Neural progenitor cell (in vitro differentiated cells): ENCODE data around the gene GADD45B. TPM values are rescaled to one million over a fixed set of nuclear protein-coding genes. Genes with fewer than 3 reads are reported as not detected.
"Not testable (repeated sequence)": the region's sequence is repeated elsewhere in the genome, so short reads cannot be mapped to it uniquely, and the experiment has no call there.

ENCODE experiments used
- DNase-seq: peaks from one replicate; pipeline ENCODE4 v3.0.0-alpha.2; 2016; ENCODE audit warnings: low spot score
- H2AFZ ChIP-seq: fragments of 200-600 bp; sonication (generic); replicated peaks from 2 replicates; pipeline ENCODE4 v1.6.1; 2016; ENCODE audit warnings: antibody characterized with exemption
- H3F3A ChIP-seq: fragments of 200-600 bp; sonication (generic); 2 replicates; pipeline ENCODE4 v1.6.1; 2016; ENCODE audit warnings: antibody characterized with exemption, low read depth
- H3K27ac ChIP-seq: fragments of 200-600 bp; sonication (generic); 2 replicates; pipeline ENCODE4 v1.5.1; 2016; ENCODE audit warnings: mild to moderate bottlenecking
- H3K27me3 ChIP-seq: fragments of 200-600 bp; sonication (generic); 2 replicates; pipeline ENCODE4 v1.6.1; 2016; ENCODE audit warnings: mild to moderate bottlenecking, moderate library complexity
- H3K36me3 ChIP-seq: fragments of 200-600 bp; sonication (generic); 2 replicates; pipeline ENCODE4 v1.5.1; 2016
- H3K4me1 ChIP-seq: fragments of 200-600 bp; sonication (generic); 2 replicates; pipeline ENCODE4 v1.6.1; 2016; ENCODE audit warnings: mixed run types
- H3K4me2 ChIP-seq: fragments of 200-600 bp; sonication (generic); 2 replicates; pipeline ENCODE4 v1.6.1; 2016
- H3K4me3 ChIP-seq: fragments of 200-600 bp; sonication (generic); 2 replicates; pipeline ENCODE4 v1.5.1; 2016
- H3K79me2 ChIP-seq: fragments of 200-600 bp; sonication (generic); 2 replicates; pipeline ENCODE4 v1.6.1; 2016; ENCODE audit warnings: low read depth
- H3K9ac ChIP-seq: fragments of 200-600 bp; sonication (generic); 2 replicates; pipeline ENCODE4 v1.6.1; 2016
- H3K9me3 ChIP-seq: fragments of 200-600 bp; sonication (generic); 2 replicates; pipeline ENCODE4 v1.5.1; 2016; ENCODE audit warnings: low read depth
- H4K20me1 ChIP-seq: fragments of 200-600 bp; sonication (generic); 2 replicates; pipeline ENCODE4 v1.6.1; 2016; ENCODE audit warnings: low read depth
- H3K27ac Mint-ChIP-seq: 3 replicates; pipeline ENCODE4 v1.8.0; 2021; ENCODE audit warnings: mixed read lengths
- H3K27me3 Mint-ChIP-seq: 2 replicates; pipeline ENCODE4 v1.8.0; 2022; ENCODE audit warnings: low read depth, mild to moderate bottlenecking, inconsistent platforms, moderate library complexity, mixed read lengths; ENCODE audit not compliant: insufficient read depth
- H3K36me3 Mint-ChIP-seq: 3 replicates; pipeline ENCODE4 v1.8.0; 2021; ENCODE audit warnings: mixed read lengths
- H3K4me1 Mint-ChIP-seq: 3 replicates; pipeline ENCODE4 v1.8.0; 2021; ENCODE audit warnings: mixed read lengths
- H3K4me3 Mint-ChIP-seq: 3 replicates; pipeline ENCODE4 v1.8.0; 2021; ENCODE audit warnings: mild to moderate bottlenecking, moderate library complexity, mixed read lengths
- H3K9me3 Mint-ChIP-seq: 3 replicates; pipeline ENCODE4 v1.8.0; 2020; ENCODE audit warnings: mixed read lengths
- EZH2 ChIP-seq: fragments of 200-600 bp; sonication (generic); IDR thresholded peaks from 2 replicates; pipeline ENCODE4 v1.6.1; 2017; ENCODE audit warnings: antibody characterized with exemption, mild to moderate bottlenecking, moderate library complexity
- EZH2phosphoT487 ChIP-seq: fragments of 200-600 bp; sonication (generic); IDR thresholded peaks from 2 replicates; pipeline ENCODE4 v1.6.1; 2017; ENCODE audit warnings: antibody characterized with exemption
- total RNA-seq: library from RNA; depleted of rRNA; stranded (reverse); fragments of >200 nt; gene quantifications from 2 replicates; pipeline ENCODE4 v1.2.3, GENCODE V29; 2015; ENCODE audit warnings: low replicate concordance
- TF ChIP-seq, protein P1 (sequence below): fragments of 200-600 bp; sonication (generic); IDR thresholded peaks from 2 replicates; pipeline ENCODE4 v1.5.1; 2017; ENCODE audit warnings: antibody characterized with exemption, mild to moderate bottlenecking

The GADD45B gene
- total RNA-seq, 1 donor from 2014 or later, result 6.2 TPM

GRCh38 chr19:2490659-2491058, 14.7 kb downstream of the GADD45B start:
- no peaks in the 10 kb centered on the region for H3K36me3 Mint-ChIP-seq

GRCh38 chr19:2491130-2491801, 15.3 kb downstream of the GADD45B start:
- Histone ChIP-seq H3K36me3 (no peaks in the 10 kb centered on the region), H3K4me3 (no peak overlapping the region), H2AFZ (no peak overlapping the region), H3K27me3 (peaks cover 96% of the 10 kb centered on the region), H3F3A (peaks cover 24% of the 10 kb centered on the region), H3K9me3 (no peaks in the 10 kb centered on the region), H3K4me1 (peaks cover 8% of the 10 kb centered on the region), H4K20me1 (no peaks in the 10 kb centered on the region), H3K27ac (no peak overlapping the region), H3K79me2 (no peaks in the 10 kb centered on the region), H3K4me2 (no peak overlapping the region), H3K9ac (no peak overlapping the region)
- DNase-seq, result no peak
- H3K4me1 Mint-ChIP-seq, result peaks cover 29% of the 10 kb centered on the region
- TF ChIP-seq, protein P1, sequence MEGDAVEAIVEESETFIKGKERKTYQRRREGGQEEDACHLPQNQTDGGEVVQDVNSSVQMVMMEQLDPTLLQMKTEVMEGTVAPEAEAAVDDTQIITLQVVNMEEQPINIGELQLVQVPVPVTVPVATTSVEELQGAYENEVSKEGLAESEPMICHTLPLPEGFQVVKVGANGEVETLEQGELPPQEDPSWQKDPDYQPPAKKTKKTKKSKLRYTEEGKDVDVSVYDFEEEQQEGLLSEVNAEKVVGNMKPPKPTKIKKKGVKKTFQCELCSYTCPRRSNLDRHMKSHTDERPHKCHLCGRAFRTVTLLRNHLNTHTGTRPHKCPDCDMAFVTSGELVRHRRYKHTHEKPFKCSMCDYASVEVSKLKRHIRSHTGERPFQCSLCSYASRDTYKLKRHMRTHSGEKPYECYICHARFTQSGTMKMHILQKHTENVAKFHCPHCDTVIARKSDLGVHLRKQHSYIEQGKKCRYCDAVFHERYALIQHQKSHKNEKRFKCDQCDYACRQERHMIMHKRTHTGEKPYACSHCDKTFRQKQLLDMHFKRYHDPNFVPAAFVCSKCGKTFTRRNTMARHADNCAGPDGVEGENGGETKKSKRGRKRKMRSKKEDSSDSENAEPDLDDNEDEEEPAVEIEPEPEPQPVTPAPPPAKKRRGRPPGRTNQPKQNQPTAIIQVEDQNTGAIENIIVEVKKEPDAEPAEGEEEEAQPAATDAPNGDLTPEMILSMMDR, result no peak
- TF ChIP-seq EZH2 (no peak), EZH2phosphoT487 (no peak)
- no peak overlapping the region for H3K4me3 Mint-ChIP-seq
- peaks cover 6% of the 10 kb centered on the region for H3K9me3 Mint-ChIP-seq
- no peaks in the 10 kb centered on the region for H3K36me3 Mint-ChIP-seq
- peaks cover 52% of the 10 kb centered on the region for H3K27me3 Mint-ChIP-seq
- H3K27ac Mint-ChIP-seq, result no peak overlapping the region

More at GRCh38 chr19:2490659-2491058, 14.7 kb downstream of the GADD45B start:
- peaks cover 90% of the 10 kb centered on the region for H3K27me3 ChIP-seq
- H3K9me3 ChIP-seq, result no peaks in the 10 kb centered on the region
- DNase-seq, result no peak
- H3K4me1 Mint-ChIP-seq, result peaks cover 25% of the 10 kb centered on the region
- H3K27ac Mint-ChIP-seq, result no peak overlapping the region
- peaks cover 6% of the 10 kb centered on the region for H3K9me3 Mint-ChIP-seq
- no peak overlapping the region for H3K4me3 Mint-ChIP-seq
- no peak overlapping the region for H3K4me3 ChIP-seq
- no peak overlapping the region for H2AFZ ChIP-seq
- H3K4me1 ChIP-seq, result peaks cover 7% of the 10 kb centered on the region
- no peaks in the 10 kb centered on the region for H3K36me3 ChIP-seq
- peaks cover 24% of the 10 kb centered on the region for H3F3A ChIP-seq
- H3K27ac ChIP-seq, result no peak overlapping the region
- TF ChIP-seq, protein P1, result no peak
- TF ChIP-seq EZH2 (no peak), EZH2phosphoT487 (no peak)
- peaks cover 50% of the 10 kb centered on the region for H3K27me3 Mint-ChIP-seq
- H3K9ac ChIP-seq, result no peak overlapping the region
- no peaks in the 10 kb centered on the region for H4K20me1 ChIP-seq
- H3K4me2 ChIP-seq, result no peak overlapping the region
- no peaks in the 10 kb centered on the region for H3K79me2 ChIP-seq

DNA sequence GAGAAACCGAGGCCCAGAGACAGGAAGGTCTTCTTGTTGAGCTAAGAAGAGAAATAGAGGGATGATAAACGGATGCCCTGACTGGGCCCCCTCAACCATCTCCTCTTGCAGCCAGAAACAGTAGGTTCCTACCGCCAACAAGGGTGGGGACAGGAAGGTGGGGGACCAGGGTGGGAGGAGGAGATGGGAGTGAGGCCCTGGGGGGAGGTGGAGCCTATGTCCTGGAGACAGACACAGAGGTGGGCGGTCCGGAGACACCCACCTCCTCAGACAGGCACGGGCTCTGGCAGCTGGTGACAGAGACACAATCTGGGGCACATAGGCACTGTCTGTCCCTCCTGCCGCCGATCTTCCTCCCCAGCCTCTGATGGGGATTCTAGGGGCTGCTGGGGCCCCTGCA, 16.9 kb downstream of the GADD45B start:
- H3K27me3 ChIP-seq, result peaks cover 85% of the 10 kb centered on the region
- H3K9me3 Mint-ChIP-seq, result peaks cover 4% of the 10 kb centered on the region
- H3K4me1 Mint-ChIP-seq, result peaks cover 31% of the 10 kb centered on the region

GRCh38 chr19:2493448-2493847, 17.5 kb downstream of the GADD45B start:
- H3K79me2 ChIP-seq, H3K9me3 Mint-ChIP-seq, H3K9me3 ChIP-seq, H3K27ac Mint-ChIP-seq, H3K4me3 ChIP-seq, H3K9ac ChIP-seq, H3K4me2 ChIP-seq, H3K4me1 ChIP-seq, H3K36me3 Mint-ChIP-seq, H3K27ac ChIP-seq, H2AFZ ChIP-seq, H4K20me1 ChIP-seq, H3K36me3 ChIP-seq: not testable (repeated sequence)
- Mint-ChIP-seq H3K4me3 (peak overlapping the region; percentile 69), H3K27me3 (peaks cover 45% of the 10 kb centered on the region), H3K4me1 (peaks cover 31% of the 10 kb centered on the region)
- Histone ChIP-seq H3F3A (peaks cover 23% of the 10 kb centered on the region), H3K27me3 (peaks cover 80% of the 10 kb centered on the region)
- DNase-seq, result peak; percentile 31

More for the DNA sequence above, 16.9 kb downstream of the GADD45B start:
- Histone ChIP-seq H2AFZ (no peak overlapping the region), H3K9ac (no peak overlapping the region), H3K27ac (no peak overlapping the region), H3K4me3 (no peak overlapping the region), H4K20me1 (no peaks in the 10 kb centered on the region), H3K79me2 (no peaks in the 10 kb centered on the region), H3F3A (peaks cover 24% of the 10 kb centered on the region), H3K9me3 (no peaks in the 10 kb centered on the region), H3K4me2 (no peak overlapping the region), H3K4me1 (peaks cover 8% of the 10 kb centered on the region), H3K36me3 (no peaks in the 10 kb centered on the region)
- H3K4me3 Mint-ChIP-seq, result no peak overlapping the region
- TF ChIP-seq EZH2 (no peak), EZH2phosphoT487 (no peak)
- TF ChIP-seq, protein P1, result no peak
- H3K27ac Mint-ChIP-seq, result no peak overlapping the region
- peaks cover 45% of the 10 kb centered on the region for H3K27me3 Mint-ChIP-seq
- no peaks in the 10 kb centered on the region for H3K36me3 Mint-ChIP-seq
- no peak for DNase-seq
